HG03565 (cell line): Measurements from ENCODE around the gene MYOT.
"Not testable (repeated sequence)": the region's sequence is repeated elsewhere in the genome, so short reads cannot be mapped to it uniquely, and the experiment has no call there.

Experiments used
- ATAC-seq: cut with Tn5 transposase; IDR thresholded peaks from one replicate; pipeline ENCODE4 v1.9.1; 2021; ENCODE audit warnings: mild to moderate bottlenecking, moderate library complexity; ENCODE audit not compliant: unreplicated experiment

The MYOT gene

DNA sequence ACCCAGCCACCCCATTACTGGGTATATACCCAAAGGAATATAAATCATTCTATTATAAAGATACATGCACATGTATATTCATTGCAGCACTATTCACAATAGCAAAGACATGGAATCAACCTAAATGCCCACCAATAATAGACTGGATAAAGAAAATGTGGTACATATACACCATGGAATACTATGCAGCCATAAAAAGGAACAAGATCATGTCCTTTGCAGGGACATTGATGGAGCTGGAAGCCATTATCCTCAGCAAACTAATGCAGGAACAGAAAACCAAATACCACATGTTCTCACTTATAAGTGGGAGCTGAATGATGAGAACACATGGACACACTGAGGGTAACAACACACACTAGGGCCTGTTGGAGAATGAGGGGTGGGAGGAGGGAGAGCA is 14.5 kb upstream of the MYOT start:
- ATAC-seq, result not testable (repeated sequence)

DNA sequence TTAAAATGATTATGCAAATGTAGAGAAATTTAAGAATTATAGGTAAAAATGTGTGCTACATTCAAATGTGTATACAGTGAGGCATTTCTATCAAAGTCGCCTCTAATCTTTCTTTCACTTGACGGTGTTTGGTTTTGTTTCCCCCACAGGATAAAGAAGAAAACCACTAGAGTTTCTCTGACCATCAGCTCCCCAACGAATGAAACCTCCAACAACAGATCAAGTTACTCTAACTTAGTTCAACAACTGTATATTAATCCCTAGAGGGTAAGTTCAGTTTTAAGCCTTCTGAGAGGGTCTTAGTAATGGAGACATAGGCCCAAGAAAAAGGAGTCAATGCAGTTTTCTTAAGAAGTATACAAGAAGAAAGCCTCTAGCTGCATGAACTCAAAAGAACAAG is 11.5 kb upstream of the MYOT start:
- ATAC-seq, result no peak

DNA sequence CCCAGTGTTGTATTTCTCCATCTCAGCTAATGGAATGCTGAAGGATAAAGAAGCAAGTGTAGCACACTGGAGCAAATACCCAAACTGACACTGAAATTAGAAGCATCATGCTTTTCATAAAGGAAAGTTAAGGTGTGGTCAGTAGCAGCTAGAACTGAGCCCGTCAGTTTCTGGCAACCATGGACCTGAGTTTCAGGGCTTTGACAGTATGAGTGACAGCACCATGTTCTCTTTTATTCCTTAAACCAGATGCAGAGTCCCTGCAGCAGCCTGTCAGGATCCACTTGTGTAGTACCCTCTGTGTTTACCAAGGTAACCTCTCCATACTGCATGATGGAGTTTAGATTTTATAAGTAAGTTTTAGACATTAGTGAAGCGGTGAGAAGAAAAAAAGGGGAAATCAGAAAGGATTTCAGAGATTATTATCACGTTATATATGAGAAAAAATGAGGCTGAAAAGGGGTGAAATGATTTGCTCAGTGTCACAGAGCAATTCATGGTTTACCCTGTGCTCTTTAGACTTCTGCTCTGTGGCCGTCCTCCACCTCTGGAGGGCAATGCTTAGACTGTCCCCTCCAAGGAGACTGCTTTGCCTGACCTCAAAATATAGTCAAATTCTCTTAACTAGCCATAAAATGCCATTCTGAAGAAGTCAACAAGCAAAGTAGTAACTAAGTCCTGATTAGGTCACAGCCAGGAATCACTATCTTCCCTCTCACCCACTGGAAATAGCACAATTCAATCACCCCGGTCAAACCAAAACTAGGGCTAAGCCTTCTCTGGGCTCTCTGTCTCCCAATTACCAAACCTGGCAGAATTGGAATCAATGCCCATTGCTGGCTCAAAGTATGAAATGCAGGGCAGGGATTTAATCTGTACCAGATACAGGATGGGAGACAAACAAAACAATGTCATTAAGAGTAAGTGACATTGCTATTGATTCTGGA is 10.5 kb upstream of the MYOT start:
- ATAC-seq, result no peak

GRCh38 chr5:137858223-137858916 is 9.3 kb upstream of the MYOT start:
- peak; percentile 74 for ATAC-seq

GRCh38 chr5:137858954-137859353 is 8.7 kb upstream of the MYOT start:
- ATAC-seq, result no peak

GRCh38 chr5:137862251-137862650 is 5.4 kb upstream of the MYOT start:
- ATAC-seq, result no peak

DNA sequence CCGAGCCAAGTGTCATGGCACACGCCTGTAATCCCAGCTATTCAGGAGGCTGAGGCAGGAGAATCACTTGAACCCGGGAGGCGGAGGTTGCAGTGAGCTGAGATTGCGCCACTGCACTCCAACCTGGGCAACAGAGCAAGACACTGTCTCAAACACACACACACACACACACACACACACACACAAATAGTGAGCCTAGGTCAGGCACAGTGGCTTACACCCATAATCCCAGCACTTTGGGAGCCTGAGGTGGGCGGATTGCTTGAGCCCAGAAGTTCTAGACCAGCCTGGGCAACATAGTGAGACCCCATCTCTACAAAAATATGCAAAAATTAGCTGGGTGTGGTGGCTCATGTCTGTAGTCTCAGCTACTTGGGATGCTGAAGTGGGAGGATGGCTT is 4.0 kb upstream of the MYOT start:
- ATAC-seq, result not testable (repeated sequence)

GRCh38 chr5:137866541-137867388 is 895 bp upstream of the MYOT start:
- no peak for ATAC-seq

DNA sequence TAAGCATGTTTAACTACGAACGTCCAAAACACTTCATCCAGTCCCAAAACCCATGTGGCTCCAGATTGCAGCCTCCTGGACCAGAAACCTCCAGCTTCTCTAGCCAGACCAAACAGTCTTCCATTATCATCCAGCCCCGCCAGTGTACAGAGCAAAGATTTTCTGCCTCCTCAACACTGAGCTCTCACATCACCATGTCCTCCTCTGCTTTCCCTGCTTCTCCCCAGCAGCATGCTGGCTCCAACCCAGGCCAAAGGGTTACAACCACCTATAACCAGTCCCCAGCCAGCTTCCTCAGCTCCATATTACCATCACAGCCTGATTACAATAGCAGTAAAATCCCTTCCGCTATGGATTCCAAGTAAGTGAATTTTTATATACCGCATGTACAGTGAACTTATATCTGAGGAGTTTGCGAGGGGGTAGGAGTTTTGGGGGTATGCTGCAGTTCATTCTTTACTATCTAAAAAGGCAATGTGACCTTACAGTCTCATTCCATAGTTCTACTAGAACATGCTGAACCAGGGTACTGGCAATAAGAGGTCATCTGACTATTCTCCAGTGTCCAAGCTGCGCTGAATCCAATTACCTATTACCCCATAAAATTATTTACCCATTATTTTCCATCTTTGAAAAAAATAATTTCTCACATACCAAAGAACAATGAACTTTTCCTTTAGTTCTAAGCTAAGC is 3.1 kb downstream of the MYOT start:
- ATAC-seq, result no peak

DNA sequence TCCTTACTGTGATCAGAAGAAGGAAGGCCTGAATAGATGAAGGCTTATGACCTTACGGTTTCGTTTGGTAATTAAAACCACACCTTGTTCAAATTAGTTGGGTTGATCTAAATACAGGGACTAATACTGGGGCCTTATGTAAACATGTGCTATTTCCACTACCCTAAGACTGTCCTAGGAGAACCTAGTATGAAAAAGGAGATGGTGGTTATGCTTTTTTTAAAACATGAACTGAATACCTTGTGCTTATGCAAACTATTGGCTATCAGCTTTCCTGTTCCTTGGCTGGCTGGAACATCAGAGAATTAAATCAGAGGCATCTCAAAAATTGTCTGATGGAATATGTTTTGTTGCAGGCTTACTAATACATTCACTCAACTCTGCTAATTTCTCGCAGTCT is 3.9 kb downstream of the MYOT start:
- no peak for ATAC-seq

DNA sequence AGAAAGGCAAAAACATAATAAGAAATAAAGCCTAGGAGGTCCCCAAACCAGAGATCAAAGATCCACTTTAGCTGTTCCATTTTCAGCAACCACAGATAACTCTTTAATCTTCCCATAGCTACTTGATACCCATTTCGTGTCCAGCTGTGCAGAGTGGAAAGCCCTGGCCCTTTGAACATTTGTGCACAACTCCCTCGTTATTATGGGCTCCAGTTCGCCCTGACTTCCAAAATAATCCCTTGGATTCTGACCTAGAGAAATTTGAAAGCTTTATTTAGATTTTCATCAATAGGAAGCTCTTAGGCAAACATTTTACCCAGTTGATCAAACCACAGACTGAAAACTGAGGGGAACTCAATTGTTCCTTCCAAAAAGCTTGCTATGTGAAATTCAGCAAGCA is 4.8 kb downstream of the MYOT start:
- no peak for ATAC-seq

GRCh38 chr5:137876101-137876500 is 8.4 kb downstream of the MYOT start:
- no peak for ATAC-seq

GRCh38 chr5:137880313-137880712 is 12.7 kb downstream of the MYOT start:
- no peak for ATAC-seq

DNA sequence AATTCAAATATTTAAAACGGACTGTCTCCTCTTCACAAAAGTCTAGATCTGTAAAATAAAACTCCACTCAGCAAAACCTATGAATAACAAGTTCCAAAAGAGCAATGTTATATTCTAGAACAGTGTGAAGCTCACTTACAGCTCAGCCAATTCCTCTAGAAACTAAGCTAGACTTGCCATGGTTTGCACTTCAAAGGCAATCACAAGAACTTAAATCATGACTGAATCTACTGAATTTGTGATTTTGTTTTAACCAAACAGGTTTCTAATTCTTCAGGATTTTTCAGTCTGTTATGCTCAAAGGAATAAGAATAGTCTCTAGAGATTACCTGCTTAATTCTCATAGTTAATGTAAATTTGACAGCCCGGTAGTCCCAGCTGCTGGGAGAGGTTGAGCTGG is 20.2 kb downstream of the MYOT start:
- no peak for ATAC-seq

GRCh38 chr5:137888466-137888862 is 20.8 kb downstream of the MYOT start:
- no peak for ATAC-seq

DNA sequence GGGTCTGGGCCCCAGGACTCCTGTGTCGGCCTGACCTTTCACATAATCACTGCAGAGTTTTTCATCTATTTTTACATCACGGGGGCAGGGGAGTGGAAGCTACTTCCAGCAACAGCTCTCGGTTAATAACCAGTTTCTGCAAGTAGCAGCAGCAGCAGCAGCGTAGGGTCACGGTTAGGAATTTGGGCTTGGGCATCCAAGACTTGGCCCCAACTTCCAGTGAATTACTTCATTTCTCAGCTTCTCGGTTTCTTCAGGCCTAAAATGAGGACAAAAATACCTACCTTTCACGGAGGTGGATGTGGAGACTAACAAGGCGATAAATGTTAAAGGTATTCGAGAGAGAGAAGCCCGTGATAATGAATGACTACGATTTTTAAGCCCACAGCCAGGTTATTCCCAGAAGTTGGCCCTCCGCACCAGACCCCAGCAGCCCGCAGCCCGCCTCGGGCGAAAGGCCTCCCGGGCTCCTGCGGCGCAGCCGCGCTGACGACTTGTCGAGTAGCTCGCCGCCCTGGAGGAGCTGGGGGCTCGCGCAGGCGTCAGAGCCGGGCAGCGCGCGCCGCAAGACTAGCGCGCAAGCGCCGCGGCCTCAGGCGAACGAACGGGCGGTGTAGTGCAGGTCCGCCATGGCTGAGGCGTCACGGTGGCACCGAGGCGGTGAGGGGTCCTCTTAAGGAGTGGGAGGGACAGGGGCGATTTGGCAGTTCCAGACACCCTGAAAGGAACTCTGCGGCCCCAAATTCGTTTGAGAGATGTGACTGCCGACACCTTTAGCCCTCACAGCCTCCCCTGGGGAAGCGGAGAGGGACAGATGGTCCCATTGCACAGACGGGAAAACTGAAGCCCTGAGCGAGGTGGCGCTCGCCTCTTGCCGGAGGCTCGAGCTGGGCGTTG is 21.5 kb downstream of the MYOT start, which contains the start of gene PKD2L2:
Gene PKD2L2, plus strand, starts transcription at position 595 of the 897 bp plus-strand sequence. Its CDS starts 35 bp downstream, at position 630.
- ATAC-seq, result peak; percentile 89

DNA sequence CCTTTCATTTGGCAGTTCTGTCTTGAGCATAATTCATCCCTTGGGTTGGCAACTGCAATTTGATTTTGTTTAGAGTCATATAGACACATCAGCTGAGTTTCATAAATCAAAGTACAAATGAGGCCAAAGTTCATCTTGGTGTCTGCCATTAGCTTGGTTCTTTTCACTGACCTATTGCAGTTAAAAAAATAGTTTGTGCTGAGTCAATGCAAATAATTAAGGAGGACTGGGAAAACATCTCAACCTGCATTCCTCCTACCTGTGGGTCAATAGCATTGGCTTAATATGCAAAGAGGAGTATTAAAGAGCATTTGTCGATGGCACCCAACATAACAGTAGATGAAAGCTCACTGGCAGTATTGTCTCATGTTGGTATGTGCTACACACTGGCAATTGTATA is 23.2 kb downstream of the MYOT start:
- ATAC-seq, result no peak

DNA sequence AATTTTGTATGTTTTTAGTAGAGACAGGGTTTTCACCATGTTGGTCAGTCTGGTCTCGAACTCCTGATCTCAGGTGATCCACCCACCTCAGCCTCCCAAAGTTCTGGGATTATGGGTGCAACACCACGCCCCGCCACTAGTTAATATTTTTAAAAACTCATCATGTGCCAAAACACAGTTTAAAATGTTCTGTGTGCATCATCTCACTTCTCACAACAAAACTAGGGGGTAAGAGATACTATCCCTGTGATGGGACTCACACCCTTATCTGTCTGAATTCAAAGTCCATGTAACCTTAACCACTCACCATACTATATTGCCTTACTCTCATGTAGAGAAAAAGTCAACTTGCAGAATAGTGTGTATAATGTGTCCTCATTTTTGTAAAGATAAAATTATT is 24.2 kb downstream of the MYOT start:
- no peak for ATAC-seq

DNA sequence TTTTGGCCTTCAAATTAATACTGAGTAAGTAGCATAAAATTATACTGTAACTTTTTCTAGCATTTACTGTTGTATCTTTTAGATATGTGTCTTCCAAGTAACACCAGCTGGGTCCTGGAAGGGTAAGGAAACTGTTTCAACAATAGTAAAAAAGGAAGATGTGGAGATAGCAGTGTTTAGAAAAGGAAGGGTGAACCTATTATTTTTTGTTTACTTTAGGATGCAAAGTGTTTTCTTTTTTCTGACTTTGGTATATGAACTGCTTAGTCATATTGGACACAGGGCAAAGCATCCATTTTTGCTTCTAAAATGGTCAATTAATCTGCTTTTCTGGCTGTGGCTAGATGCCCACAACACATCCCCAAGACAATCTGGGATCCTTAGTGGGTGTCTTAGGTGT is 26.9 kb downstream of the MYOT start:
- no peak for ATAC-seq

- ATAC-seq, result no peak
Observed at GRCh38 chr5:137896560-137896959, 28.9 kb downstream of the MYOT start.
